Neural progenitor cell (in vitro differentiated cells): ENCODE data around the gene PRMT7. TPM values are rescaled to one million over a fixed set of nuclear protein-coding genes. Genes with fewer than 3 reads are reported as not detected.

Experiments
- DNase-seq: peaks from one replicate; pipeline ENCODE4 v3.0.0-alpha.2; 2016; ENCODE audit warnings: low spot score
- H2AFZ ChIP-seq: fragments of 200-600 bp; sonication (generic); replicated peaks from 2 replicates; pipeline ENCODE4 v1.6.1; 2016; ENCODE audit warnings: antibody characterized with exemption
- H3F3A ChIP-seq: fragments of 200-600 bp; sonication (generic); 2 replicates; pipeline ENCODE4 v1.6.1; 2016; ENCODE audit warnings: antibody characterized with exemption, low read depth
- H3K27ac ChIP-seq: fragments of 200-600 bp; sonication (generic); 2 replicates; pipeline ENCODE4 v1.5.1; 2016; ENCODE audit warnings: mild to moderate bottlenecking
- H3K27me3 ChIP-seq: fragments of 200-600 bp; sonication (generic); 2 replicates; pipeline ENCODE4 v1.6.1; 2016; ENCODE audit warnings: mild to moderate bottlenecking, moderate library complexity
- H3K36me3 ChIP-seq: fragments of 200-600 bp; sonication (generic); 2 replicates; pipeline ENCODE4 v1.5.1; 2016
- H3K4me1 ChIP-seq: fragments of 200-600 bp; sonication (generic); 2 replicates; pipeline ENCODE4 v1.6.1; 2016; ENCODE audit warnings: mixed run types
- H3K4me2 ChIP-seq: fragments of 200-600 bp; sonication (generic); 2 replicates; pipeline ENCODE4 v1.6.1; 2016
- H3K4me3 ChIP-seq: fragments of 200-600 bp; sonication (generic); 2 replicates; pipeline ENCODE4 v1.5.1; 2016
- H3K79me2 ChIP-seq: fragments of 200-600 bp; sonication (generic); 2 replicates; pipeline ENCODE4 v1.6.1; 2016; ENCODE audit warnings: low read depth
- H3K9ac ChIP-seq: fragments of 200-600 bp; sonication (generic); 2 replicates; pipeline ENCODE4 v1.6.1; 2016
- H3K9me3 ChIP-seq: fragments of 200-600 bp; sonication (generic); 2 replicates; pipeline ENCODE4 v1.5.1; 2016; ENCODE audit warnings: low read depth
- H4K20me1 ChIP-seq: fragments of 200-600 bp; sonication (generic); 2 replicates; pipeline ENCODE4 v1.6.1; 2016; ENCODE audit warnings: low read depth
- H3K27ac Mint-ChIP-seq: 3 replicates; pipeline ENCODE4 v1.8.0; 2021; ENCODE audit warnings: mixed read lengths
- H3K27me3 Mint-ChIP-seq: 2 replicates; pipeline ENCODE4 v1.8.0; 2022; ENCODE audit warnings: low read depth, mild to moderate bottlenecking, inconsistent platforms, moderate library complexity, mixed read lengths; ENCODE audit not compliant: insufficient read depth
- H3K36me3 Mint-ChIP-seq: 3 replicates; pipeline ENCODE4 v1.8.0; 2021; ENCODE audit warnings: mixed read lengths
- H3K4me1 Mint-ChIP-seq: 3 replicates; pipeline ENCODE4 v1.8.0; 2021; ENCODE audit warnings: mixed read lengths
- H3K4me3 Mint-ChIP-seq: 3 replicates; pipeline ENCODE4 v1.8.0; 2021; ENCODE audit warnings: mild to moderate bottlenecking, moderate library complexity, mixed read lengths
- H3K9me3 Mint-ChIP-seq: 3 replicates; pipeline ENCODE4 v1.8.0; 2020; ENCODE audit warnings: mixed read lengths
- CTCF ChIP-seq: fragments of 200-600 bp; sonication (generic); IDR thresholded peaks from 2 replicates; pipeline ENCODE4 v1.5.1; 2017; ENCODE audit warnings: antibody characterized with exemption, mild to moderate bottlenecking
- EZH2 ChIP-seq: fragments of 200-600 bp; sonication (generic); IDR thresholded peaks from 2 replicates; pipeline ENCODE4 v1.6.1; 2017; ENCODE audit warnings: antibody characterized with exemption, mild to moderate bottlenecking, moderate library complexity
- EZH2phosphoT487 ChIP-seq: fragments of 200-600 bp; sonication (generic); IDR thresholded peaks from 2 replicates; pipeline ENCODE4 v1.6.1; 2017; ENCODE audit warnings: antibody characterized with exemption
- total RNA-seq: library from RNA; depleted of rRNA; stranded (reverse); fragments of >200 nt; gene quantifications from 2 replicates; pipeline ENCODE4 v1.2.3, GENCODE V29; 2015; ENCODE audit warnings: low replicate concordance

PRMT7 gene
- total RNA-seq, 1 donor from 2014 or later = 70.2 TPM

- H3K9me3 ChIP-seq = no peaks in the 10 kb centered on the region
- H3K4me1 ChIP-seq = peaks cover 15% of the 10 kb centered on the region
- H3K9ac ChIP-seq = no peak overlapping the region
- no peaks in the 10 kb centered on the region for H3K27me3 ChIP-seq
- H2AFZ ChIP-seq = no peak overlapping the region
- no peak overlapping the region for H3K27ac ChIP-seq
- Mint-ChIP-seq H3K27me3 (peaks cover 12% of the 10 kb centered on the region), H3K27ac (no peak overlapping the region), H3K4me1 (peaks cover 25% of the 10 kb centered on the region), H3K4me3 (no peak overlapping the region), H3K36me3 (peaks cover 4% of the 10 kb centered on the region), H3K9me3 (no peaks in the 10 kb centered on the region)
- no peak overlapping the region for H3K4me3 ChIP-seq
- H3K36me3 ChIP-seq = no peaks in the 10 kb centered on the region
- TF ChIP-seq EZH2phosphoT487 (no peak), CTCF (no peak), EZH2 (no peak)
- H3K4me2 ChIP-seq = no peak overlapping the region
- H3F3A ChIP-seq = no peaks in the 10 kb centered on the region
- no peaks in the 10 kb centered on the region for H4K20me1 ChIP-seq
- no peaks in the 10 kb centered on the region for H3K79me2 ChIP-seq
- DNase-seq = no peak
These were observed 51.6 kb downstream of the PRMT7 start for GRCh38 chr16:68362262-68362913.

- H4K20me1 ChIP-seq = no peaks in the 10 kb centered on the region
- H3K27me3 Mint-ChIP-seq = peaks cover 12% of the 10 kb centered on the region
- H3K9ac ChIP-seq = no peak overlapping the region
- peaks cover 32% of the 10 kb centered on the region for H3K4me1 Mint-ChIP-seq
- no peak overlapping the region for H3K27ac Mint-ChIP-seq
- H3K4me1 ChIP-seq = peaks cover 20% of the 10 kb centered on the region
- H2AFZ ChIP-seq = no peak overlapping the region
- H3K27me3 ChIP-seq = no peaks in the 10 kb centered on the region
- H3K9me3 Mint-ChIP-seq = no peaks in the 10 kb centered on the region
- TF ChIP-seq EZH2phosphoT487 (no peak), CTCF (no peak), EZH2 (no peak)
- no peaks in the 10 kb centered on the region for H3K36me3 ChIP-seq
- H3K27ac ChIP-seq = no peak overlapping the region
- no peak overlapping the region for H3K4me3 ChIP-seq
- no peaks in the 10 kb centered on the region for H3F3A ChIP-seq
- H3K4me3 Mint-ChIP-seq = no peak overlapping the region
- H3K79me2 ChIP-seq = no peaks in the 10 kb centered on the region
- DNase-seq = no peak
- peaks cover 4% of the 10 kb centered on the region for H3K36me3 Mint-ChIP-seq
- H3K9me3 ChIP-seq = no peaks in the 10 kb centered on the region
- no peak overlapping the region for H3K4me2 ChIP-seq
These were observed 52.3 kb downstream of the PRMT7 start for GRCh38 chr16:68362947-68363657.

DNA sequence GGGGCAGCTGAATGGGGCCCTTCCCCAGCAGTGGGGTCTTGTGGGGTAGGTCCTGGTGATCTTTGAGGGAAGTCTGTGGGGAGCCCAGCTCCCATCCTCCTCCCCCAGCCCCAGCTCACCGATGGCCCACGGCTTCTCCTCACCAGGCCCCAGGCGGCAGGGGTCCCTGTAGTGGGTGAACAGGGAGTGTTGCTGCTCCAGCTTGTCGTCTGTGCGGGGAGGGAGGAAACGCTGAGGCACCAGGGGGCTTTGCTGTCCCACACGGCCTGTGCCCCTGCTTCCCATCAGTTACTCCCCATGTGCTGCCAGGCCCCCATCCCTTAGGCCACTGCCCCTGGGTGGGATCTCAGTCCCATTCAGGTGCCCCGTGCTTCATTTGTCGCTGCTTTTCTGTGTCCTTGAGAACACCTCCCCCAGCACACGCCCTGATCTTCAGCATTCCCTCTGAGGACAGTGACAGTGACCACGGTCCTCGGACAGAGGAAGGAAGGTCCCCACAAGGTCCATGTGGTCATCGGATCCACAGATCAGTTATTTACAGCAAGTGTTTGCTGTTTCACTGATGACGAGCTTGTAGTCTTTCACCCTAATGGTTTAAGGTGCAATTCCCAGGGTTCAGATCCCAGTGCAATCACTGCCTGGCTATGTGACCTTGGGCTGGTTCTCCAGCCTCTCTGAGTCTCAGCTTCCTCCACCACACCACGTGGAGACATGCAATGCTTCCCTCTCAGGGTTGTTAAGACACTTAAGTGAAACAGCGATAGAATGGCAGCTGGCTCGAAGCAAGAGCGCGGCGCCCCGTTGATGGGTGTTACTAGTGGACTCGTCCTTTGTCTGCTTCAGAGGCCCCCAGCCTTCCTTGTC is 53.1 kb downstream of the PRMT7 start:
- H3K9me3 Mint-ChIP-seq = no peaks in the 10 kb centered on the region
- no peak for DNase-seq
- H3K4me3 Mint-ChIP-seq = peak overlapping the region; percentile 68
- Histone ChIP-seq H4K20me1 (no peaks in the 10 kb centered on the region), H3K27ac (no peak overlapping the region), H3K79me2 (no peaks in the 10 kb centered on the region), H3K4me2 (no peak overlapping the region), H3K4me1 (peaks cover 27% of the 10 kb centered on the region), H3K27me3 (no peaks in the 10 kb centered on the region), H2AFZ (no peak overlapping the region), H3K36me3 (no peaks in the 10 kb centered on the region), H3K9me3 (no peaks in the 10 kb centered on the region), H3K4me3 (no peak overlapping the region), H3F3A (no peaks in the 10 kb centered on the region), H3K9ac (no peak overlapping the region)
- H3K36me3 Mint-ChIP-seq = peaks cover 2% of the 10 kb centered on the region
- TF ChIP-seq CTCF (no peak), EZH2phosphoT487 (no peak), EZH2 (no peak)
- peaks cover 40% of the 10 kb centered on the region for H3K4me1 Mint-ChIP-seq
- H3K27ac Mint-ChIP-seq = peak overlapping the region; percentile 59
- peaks cover 12% of the 10 kb centered on the region for H3K27me3 Mint-ChIP-seq
